Measurements from ENCODE around the gene OSBPL3.

- TF ChIP-seq CTCF (IDR thresholded peaks at IDR 0.05) (no peak), POLR2A (IDR thresholded peaks at IDR 0.05) (no peak)
These were observed 48.5 kb upstream of the OSBPL3 start for GRCh38 chr7:25028370-25029021.

Data from esophagus squamous epithelium (tissue), 4 donors.